NCI-H1694 (cell line): ENCODE results near the gene ZBTB37.
"Not testable (repeated sequence)": the region's sequence is repeated elsewhere in the genome, so short reads cannot be mapped to it uniquely, and the experiment has no call there.

ENCODE experiments used
- DNase-seq: peaks from one replicate; lab custom pipeline; 2025; lab: John Stamatoyannopoulos, UW

ZBTB37 gene

GRCh38 chr1:173868266-173869020, at the start of gene ZBTB37:
Gene ZBTB37, plus strand, starts transcription at chr1:173868380. Its CDS starts 1,846 bp downstream, at chr1:173870226.
- DNase-seq = peak; percentile 76

DNA sequence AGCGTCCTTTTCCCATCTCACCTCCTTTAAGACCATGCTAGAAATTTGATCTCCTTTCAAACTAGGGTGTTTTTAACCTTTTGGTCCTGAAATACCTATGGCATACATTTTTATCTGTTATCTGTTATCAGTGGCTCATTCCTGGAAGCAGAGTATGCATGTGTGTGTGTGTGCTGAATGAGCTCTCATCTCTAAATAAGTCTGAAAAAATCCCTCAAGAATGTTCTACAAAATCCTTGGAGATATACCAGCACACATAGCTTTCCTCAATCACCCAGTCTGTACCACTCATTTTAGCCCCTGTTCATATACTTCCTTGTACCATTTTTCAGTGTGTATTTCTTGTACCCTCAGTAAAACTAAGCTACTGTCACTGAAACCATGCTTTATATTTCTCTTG, 49.7 kb upstream of the ZBTB37 start:
- DNase-seq = no peak

GRCh38 chr1:173821680-173822079, 46.5 kb upstream of the ZBTB37 start:
- no peak for DNase-seq

GRCh38 chr1:173823781-173824314, 44.3 kb upstream of the ZBTB37 start:
- DNase-seq = no peak

DNA sequence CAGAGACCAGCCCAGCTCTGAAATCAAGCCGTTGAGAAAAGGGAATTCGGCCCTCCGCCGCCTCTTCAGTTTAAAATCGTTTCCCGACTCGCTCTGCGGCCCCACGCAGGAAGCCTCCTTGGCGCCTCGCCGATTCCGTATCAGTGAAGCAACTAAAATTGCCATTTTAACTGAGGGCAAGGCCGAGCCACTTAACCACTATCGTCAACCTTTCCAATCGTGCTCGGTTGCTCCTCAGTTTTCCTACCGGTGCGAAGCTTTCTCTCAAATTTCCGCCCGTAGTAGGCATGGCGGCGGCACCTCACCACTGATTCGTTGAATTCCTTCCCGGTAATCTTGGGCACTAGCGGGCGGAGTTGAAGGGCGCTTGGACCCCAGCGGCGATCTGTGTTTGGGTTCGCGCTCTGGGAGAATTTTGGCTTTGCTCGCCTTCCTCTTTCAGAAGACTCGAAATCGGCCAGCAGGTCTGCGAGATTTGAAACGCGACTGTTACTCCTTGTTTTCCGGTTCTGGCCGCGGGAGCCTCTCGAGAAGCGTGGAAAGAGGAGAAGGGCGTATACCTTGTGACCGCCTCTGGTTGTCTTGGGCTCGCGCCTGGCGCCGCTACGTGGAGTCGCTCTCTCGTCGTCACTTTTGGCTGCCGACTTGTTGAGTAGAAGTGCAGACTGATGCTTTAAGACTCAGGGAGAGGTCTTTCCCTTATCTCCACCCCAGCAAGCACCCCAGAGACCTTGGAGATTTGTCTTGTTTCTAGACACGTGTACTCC, 43.7 kb upstream of the ZBTB37 start, which contains the start of the genes CENPL and DARS2:
Gene CENPL, minus strand, starts transcription at position 569 of the 767 bp plus-strand sequence. CDS start 13,584 bp downstream, outside the sequence.
Gene DARS2, plus strand, starts transcription at position 359 of the 767 bp plus-strand sequence. CDS start 557 bp downstream, outside the sequence.
- peak; percentile 99 for DNase-seq

GRCh38 chr1:173827611-173828010, 40.6 kb upstream of the ZBTB37 start:
- DNase-seq = no peak

GRCh38 chr1:173832748-173833147, 35.4 kb upstream of the ZBTB37 start:
- DNase-seq = no peak

DNA sequence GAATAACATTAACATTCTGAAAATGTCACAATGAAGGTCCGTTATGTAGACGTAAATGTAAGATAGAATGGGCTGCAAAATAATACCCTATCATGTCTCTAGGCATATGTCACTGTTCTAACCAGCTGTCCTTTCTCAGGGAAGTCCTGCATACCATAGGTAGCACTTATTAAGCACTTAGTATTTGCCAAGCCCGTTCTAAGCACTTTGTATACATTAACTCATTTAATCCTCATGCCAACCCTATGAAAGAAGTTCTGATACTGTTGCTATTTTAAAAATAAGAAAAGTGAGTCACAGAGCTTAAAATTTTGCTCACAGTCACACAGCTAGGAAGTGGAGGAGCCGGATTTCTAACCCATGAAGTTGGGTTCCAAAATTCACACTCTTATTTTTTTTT, 16.1 kb upstream of the ZBTB37 start:
- DNase-seq = no peak

- DNase-seq = no peak
Observed at GRCh38 chr1:173853074-173853473, 15.1 kb upstream of the ZBTB37 start.

- DNase-seq = no peak
Observed at GRCh38 chr1:173856014-173856413, 12.2 kb upstream of the ZBTB37 start.

DNA sequence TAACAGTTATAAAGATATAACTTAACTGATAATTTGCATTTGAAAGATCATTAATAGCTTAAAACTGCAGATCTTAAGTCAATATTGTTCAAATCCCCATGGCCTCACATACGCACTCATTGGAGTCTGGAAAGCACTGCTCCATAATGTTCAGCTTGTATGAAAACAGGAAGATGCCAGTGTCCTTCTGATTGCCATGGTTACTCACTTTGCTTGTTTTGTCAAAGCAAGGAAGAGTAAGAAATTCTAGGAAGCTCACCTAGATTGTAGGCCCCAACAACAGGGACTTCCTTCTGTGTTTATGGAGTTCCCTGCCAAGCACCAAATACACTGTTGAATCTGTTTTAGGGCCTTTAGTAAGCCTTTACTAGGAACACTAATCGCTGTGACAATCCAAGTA, 11.3 kb upstream of the ZBTB37 start:
- DNase-seq = no peak

- no peak for DNase-seq
Observed at GRCh38 chr1:173857363-173857917, 10.7 kb upstream of the ZBTB37 start.

DNA sequence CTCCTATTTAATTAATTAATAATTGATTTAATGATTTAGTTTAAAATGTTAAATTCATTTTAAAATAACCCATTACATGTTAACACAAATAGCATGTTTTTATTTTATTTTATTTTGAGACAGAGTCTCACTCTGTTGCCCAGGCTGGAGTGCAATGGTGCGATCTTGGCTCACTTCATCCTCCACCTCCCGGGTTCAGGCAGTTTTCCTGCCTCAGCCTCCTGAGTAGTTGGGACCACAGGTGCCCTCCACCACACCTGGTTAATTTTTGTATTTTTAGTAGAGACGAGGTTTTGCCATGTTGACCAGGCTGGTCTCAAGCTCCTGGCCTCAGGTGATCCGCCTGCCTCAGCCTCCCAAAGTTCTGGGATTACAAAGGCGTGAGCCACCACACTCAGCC, 8.6 kb upstream of the ZBTB37 start:
- DNase-seq = not testable (repeated sequence)

- no peak for DNase-seq
Observed at GRCh38 chr1:173860065-173860464, 8.1 kb upstream of the ZBTB37 start.

GRCh38 chr1:173861731-173862145, 6.4 kb upstream of the ZBTB37 start:
- DNase-seq = no peak

DNA sequence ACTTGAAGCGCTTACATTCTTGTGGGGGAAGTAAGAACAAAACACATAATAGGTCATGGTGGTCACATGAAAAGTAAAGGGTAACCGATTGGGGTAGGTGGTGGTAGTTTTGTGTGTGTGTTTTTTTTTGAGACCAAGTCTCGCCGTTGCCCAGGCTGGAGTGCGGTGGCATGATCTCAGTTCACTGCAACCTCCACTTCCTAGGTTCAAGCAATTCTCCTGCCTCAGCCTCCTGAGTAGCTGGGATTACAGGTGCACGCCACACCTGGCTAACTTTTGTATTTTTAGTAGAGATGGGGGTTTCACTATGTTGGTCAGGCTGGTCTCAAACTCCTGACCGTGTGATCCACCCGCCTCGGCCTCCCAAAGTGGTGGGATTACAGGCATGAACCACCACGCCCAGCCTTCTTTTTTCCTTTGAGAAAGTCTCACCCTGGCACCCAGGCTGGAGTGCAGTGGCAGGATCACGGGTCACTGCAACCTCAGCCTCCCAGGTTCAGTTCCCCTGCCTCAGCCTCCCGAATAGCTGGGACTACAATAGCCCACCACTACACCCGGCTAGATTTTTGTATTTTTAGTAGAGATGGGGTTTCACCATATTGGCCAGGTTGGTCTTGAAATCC, 5.9 kb upstream of the ZBTB37 start:
- not testable (repeated sequence) for DNase-seq

DNA sequence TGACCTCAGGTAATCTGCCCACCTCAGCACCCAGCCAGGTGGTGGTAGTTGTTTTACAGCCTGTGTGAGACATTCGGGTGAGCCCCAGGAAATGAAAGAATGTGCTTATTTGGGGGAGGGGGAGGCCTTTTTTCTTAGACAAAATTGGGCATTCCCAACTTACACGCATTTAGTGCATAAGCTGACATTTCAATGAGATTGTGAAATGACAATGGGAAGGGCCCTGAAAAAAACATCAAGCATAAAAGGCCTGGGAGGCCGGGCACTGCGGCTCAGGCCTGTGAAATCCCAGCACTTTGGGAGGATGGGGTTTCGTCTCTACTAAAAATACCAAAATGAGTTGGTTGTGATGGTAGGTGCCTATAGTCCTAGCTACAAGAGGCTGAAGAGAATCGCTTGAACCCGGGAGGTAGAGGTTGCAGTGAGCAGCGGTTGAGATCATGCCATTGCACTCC, 5.4 kb upstream of the ZBTB37 start:
- no peak for DNase-seq

GRCh38 chr1:173863224-173864161, 4.7 kb upstream of the ZBTB37 start:
- DNase-seq = no peak

GRCh38 chr1:173864179-173864867, 3.9 kb upstream of the ZBTB37 start:
- no peak for DNase-seq
